ENCODE measurements around the gene CAP2.
"Not testable (repeated sequence)": the region's sequence is repeated elsewhere in the genome, so short reads cannot be mapped to it uniquely, and the experiment has no call there.

- not testable (repeated sequence) for TF ChIP-seq POLR2A, CTCF (IDR thresholded peaks at IDR 0.05)
Observed at GRCh38 chr6:17440811-17441210, 47.4 kb downstream of the CAP2 start.

All from thyroid gland (tissue), 4 donors.